Renal cortex interstitium (tissue), 11 donors: Measurements from ENCODE around the gene IFNGR2. TPM values are rescaled to one million over a fixed set of nuclear protein-coding genes. Genes with fewer than 3 reads are reported as not detected.
"Not testable (repeated sequence)": the region's sequence is repeated elsewhere in the genome, so short reads cannot be mapped to it uniquely, and the experiment has no call there.

ENCODE experiments used
- DNase-seq, 11 donors: peaks; one replicate each; pipeline ENCODE4 v3.0.0-alpha.2; 2013; ENCODE audit warnings: low read depth in 9 of 11, low spot score in 4 of 11; ENCODE audit errors: extremely low read depth in 1 of 11
- polyA plus RNA-seq, 3 donors: library from polyadenylated mRNA; unstranded; fragments of 120-200 nt; gene quantifications; one replicate each; pipeline ENCODE4 v1.2.1, GENCODE V29; 2013; ENCODE audit not compliant: insufficient read length in 3 of 3

IFNGR2 gene
- polyA plus RNA-seq, 3 donors, result 75.0 to 88.7 (median 77.1) TPM

- DNase-seq, result no peak
Measured at GRCh38 chr21:33393348-33393747, 9.9 kb upstream of the IFNGR2 start.

- no peak for DNase-seq
Measured at GRCh38 chr21:33394260-33394659, 9.0 kb upstream of the IFNGR2 start.

DNA sequence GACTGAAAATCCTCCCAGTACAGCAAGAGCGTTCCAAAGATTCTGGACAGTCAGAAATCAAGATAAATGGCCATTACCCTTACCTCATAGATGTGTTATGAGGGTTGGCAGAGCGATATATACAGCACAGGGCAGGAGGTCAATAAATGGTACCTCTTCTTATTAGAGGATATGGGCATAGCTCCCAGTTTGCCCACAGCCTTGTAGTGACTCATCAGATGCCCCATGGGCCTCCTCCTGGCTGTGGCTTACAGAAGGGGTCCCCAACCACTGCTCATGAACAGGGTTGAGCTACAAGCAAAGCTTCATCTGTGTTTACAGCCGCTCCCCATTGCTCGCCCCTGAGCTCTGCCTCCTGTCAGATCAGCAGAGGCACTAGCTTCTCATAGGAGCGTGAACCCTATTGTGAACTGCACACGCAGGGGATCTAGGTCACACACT lies 7.3 kb upstream of the IFNGR2 start:
- DNase-seq, result no peak

DNA sequence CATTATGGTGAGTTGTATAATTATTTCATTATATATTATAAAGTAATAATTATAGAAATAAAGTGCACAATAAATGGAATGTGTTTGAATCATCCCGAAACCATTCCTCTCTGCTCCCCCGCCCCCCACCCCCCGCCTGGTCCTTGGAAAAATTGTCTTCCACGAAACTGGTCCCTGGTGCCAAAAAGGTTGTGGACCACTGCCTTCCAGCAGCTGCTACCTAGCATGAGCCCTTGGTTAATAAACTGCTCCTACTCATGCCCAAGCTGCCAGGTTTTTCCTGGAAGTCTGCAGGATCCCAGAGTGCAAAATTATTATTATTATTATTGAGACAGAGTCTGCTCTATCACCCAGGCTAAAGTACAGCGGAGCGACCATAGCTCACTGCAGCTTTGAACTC lies 6.8 kb upstream of the IFNGR2 start:
- no peak for DNase-seq

GRCh38 chr21:33396951-33397350 lies 6.3 kb upstream of the IFNGR2 start:
- DNase-seq, result no peak

GRCh38 chr21:33397717-33398116 lies 5.5 kb upstream of the IFNGR2 start:
- no peak for DNase-seq

DNA sequence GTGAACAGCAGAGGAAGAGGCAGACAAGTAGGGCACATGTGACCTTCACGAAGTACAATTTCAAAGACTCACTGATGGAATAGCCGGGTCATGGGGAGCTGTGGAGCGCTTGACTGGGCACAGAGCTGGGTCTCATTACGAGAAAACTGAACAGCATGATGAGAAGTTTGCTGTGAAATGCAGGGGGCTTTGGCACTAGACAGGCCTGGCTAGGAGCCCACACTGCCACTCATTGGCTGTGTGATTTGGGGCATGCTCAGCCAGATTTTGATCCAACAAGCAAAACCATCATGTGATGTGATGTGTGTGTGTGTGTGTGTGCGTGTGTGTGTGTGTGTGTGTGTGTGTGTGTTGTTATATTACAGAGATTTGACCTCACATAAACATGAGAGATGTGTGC lies 4.9 kb upstream of the IFNGR2 start:
- no peak for DNase-seq

DNA sequence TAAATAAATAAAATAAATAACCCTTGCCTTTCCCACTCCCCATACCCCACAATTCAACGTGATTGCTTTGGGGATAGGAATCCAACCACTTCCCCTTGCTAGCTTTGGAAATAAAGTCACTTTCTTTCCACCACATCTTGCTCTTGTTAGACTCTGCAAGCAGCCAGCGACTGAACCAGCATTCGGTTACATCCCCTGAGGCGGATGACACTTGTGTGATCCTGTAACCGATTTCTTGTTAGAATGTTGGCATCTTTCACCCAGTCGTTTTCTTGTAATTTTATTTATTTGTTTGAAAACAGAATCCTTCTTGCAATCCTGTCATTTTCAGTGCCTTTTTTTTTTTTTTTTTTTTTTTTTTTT lies 1.6 kb upstream of the IFNGR2 start:
- no peak for DNase-seq

DNA sequence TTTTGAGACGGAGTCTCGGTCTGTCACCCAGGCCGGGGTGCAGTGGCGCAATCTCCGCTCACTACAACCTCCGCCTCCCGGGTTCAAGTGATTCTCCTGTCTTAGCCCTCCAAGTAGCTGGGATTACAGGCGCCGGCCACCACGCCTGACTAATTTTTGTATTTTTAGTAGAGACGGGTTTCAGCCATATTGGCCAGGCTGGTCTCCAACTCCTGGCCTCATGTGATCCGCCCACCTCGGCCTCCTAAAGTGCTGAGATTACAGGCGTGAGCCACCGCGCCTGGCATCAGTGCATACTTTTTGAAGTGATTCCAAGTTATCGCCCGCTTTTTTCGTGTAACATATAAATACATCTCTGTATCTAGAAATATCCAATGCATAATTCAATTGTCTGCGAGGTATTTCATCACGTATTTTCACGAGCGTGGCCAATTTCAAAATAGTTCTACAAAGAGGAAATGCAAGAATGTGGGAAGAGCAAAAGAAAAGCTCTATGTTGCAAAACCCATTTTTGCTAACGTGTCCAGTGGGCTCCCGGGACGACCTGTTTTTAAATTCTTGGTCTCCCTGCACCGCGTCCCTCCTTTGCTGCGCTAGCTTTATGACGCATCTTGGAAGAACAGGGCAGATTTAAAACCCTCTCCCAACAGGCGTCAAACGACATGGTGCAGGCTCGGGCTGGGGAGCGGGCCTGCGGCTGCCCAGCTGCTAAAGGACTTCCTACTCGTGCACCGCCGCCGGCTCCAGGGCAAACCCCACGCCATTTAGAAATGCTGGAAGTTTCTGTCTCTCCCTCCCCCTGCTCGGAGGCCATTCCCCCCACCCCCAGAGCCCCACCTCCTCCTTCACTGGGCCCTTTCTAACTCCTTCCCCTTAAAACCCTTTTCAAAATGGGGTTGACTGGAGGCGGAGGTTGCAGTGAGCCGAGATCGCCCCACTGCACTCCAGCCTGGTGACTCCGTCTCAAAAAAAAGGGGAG lies 923 bp upstream of the IFNGR2 start:
- DNase-seq, result peak in 4 of 11 donors; percentile 42 to 60 (median 46)

DNA sequence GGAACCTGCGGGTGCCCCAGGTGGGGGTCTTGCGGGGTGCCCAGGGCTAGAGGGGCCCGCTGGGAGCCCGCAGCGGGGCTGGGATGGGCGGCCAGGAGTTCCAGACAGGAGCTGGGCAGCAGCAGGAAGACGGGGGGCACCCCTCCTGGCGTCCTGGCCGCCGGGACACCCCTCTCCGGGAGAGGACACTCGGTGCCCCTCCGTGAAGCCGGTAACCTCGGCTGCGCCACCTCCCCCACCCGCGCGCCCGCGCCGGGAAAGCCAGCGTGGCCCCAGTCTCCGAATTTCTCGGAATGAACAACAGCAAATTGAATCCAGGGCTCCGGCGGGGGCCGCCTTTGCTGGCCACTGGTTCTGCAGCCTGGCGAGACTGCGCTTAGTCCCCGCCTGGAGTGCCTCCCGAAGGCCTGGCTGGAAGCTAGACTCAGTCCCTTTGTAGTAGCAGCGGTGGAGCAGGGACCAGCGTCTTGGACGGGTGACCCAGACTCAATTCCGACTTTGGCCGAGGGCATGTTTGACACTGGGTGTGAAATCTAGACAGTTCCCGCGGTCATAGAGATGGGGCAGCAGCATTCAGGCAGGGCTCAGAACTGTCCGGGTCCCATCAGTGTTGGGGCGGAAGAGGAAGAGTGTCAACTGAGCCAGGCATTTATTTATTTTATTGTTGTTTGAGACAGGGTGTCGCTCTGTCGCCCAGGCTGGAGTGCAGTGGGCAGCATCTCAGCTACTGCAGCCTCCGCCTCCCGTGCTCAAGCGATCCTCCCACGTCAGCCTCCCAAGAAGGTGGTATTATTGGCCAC lies 773 bp downstream of the IFNGR2 start:
- DNase-seq, result peak in 2 of 11 donors; percentile 42 to 49

DNA sequence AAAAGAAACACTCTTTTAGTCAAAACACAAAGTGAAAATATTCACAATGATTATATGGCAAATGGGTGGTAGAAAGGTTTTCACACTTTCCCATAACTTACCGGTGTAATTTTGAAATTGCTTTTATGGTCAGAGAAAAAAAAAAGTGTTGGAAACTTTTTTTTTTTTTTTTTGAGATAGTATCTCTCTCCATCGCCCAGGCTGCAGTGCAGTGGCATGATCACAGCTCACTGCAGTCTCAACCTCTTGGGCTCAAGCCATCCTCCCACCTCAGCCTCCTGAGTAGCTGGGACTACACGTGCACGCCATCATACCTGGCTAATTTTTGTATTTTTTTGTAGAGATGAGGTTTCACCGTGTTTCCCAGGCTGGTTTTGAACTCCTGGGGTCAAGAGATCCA lies 3.3 kb downstream of the IFNGR2 start:
- DNase-seq, result no peak

- no peak for DNase-seq
Measured at GRCh38 chr21:33411949-33412430, 8.8 kb downstream of the IFNGR2 start.

GRCh38 chr21:33412439-33412831 lies 9.2 kb downstream of the IFNGR2 start:
- not testable (repeated sequence) for DNase-seq

GRCh38 chr21:33412832-33413519 lies 9.8 kb downstream of the IFNGR2 start:
- no peak for DNase-seq

- no peak for DNase-seq
Measured at GRCh38 chr21:33414068-33414467, 10.9 kb downstream of the IFNGR2 start.

DNA sequence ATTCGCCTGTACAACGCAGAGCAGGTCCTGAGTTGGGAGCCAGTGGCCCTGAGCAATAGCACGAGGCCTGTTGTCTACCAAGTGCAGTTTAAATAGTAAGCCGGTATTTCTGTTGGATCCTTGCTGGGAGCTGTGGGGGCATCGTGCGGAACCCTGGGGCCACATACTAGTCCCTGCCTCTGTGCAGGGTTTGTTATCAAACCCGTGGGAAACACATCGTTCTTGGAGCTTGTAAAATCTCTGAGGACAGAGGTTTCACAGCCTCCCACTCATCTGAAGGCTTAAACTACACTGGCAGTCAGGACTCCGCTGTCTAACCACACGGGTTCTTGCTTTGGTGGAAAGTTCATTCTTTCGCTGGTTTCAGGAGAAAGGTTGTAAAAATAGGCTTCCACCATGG lies 11.7 kb downstream of the IFNGR2 start:
- DNase-seq, result no peak

GRCh38 chr21:33418691-33419090 lies 15.5 kb downstream of the IFNGR2 start:
- no peak for DNase-seq

DNA sequence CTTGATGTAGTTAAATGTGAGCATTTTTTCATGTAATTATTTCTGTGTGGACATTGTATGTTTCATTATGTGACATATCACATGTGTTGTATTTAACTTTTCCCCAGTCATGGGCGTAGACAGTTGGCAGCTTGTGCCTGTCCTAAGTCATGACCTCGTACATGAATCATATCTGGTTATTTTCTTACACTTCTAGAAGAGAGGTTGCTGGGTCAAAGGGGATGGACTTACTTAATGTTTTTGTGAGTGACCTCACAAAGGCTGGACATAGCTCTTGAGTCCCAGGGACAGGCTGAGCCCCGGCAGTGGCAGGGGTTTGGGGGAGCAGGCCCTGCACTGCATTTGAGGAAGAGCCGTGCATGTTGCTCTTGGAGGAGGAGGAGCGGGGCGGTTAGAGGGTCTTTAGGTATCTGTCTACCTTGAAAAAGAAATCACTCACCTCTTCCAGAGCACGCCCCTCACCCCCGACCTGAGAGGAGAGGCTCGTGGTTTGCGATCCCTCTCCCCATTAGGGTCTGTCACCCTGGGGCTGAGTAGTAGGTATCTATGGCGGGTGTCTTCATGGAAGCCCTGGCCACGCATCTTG lies 16.4 kb downstream of the IFNGR2 start:
- peak in 1 of 11 donors; percentile 56 for DNase-seq
